GM18868 (cell line): ENCODE data around the gene SFT2D3.

Experiments used
- ATAC-seq: cut with Tn5 transposase; IDR thresholded peaks from one replicate; pipeline ENCODE4 v1.9.1; 2021; ENCODE audit warnings: mild to moderate bottlenecking, moderate library complexity; ENCODE audit not compliant: unreplicated experiment

SFT2D3 gene, protein sequence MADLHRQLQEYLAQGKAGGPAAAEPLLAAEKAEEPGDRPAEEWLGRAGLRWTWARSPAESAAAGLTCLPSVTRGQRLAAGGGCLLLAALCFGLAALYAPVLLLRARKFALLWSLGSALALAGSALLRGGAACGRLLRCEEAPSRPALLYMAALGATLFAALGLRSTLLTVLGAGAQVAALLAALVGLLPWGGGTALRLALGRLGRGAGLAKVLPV

DNA sequence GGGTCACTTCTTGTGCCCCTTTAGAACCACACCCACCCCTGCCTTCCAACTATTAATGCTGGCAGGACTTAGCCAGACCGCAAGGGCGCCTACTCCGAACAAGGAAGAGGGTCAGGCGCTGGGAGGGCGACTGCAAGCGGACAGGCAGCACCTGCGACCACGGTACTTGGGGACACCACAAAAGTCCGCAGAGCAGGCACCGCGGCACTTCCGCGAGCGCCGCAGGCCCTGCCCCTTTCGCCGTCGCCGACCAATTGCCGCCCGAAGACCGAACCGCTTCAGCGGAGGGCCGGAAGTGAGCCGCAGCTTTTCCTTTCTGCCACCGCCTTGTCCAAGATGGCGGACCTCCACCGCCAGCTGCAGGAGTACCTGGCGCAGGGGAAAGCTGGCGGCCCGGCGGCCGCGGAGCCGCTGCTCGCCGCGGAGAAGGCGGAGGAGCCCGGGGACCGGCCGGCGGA, at the start of gene SFT2D3:
SFT2D3 (plus strand) TSS at position 305 of the 458 bp plus-strand sequence; CDS start at position 337, 32 bp downstream.
- peak; percentile 75 for ATAC-seq

DNA sequence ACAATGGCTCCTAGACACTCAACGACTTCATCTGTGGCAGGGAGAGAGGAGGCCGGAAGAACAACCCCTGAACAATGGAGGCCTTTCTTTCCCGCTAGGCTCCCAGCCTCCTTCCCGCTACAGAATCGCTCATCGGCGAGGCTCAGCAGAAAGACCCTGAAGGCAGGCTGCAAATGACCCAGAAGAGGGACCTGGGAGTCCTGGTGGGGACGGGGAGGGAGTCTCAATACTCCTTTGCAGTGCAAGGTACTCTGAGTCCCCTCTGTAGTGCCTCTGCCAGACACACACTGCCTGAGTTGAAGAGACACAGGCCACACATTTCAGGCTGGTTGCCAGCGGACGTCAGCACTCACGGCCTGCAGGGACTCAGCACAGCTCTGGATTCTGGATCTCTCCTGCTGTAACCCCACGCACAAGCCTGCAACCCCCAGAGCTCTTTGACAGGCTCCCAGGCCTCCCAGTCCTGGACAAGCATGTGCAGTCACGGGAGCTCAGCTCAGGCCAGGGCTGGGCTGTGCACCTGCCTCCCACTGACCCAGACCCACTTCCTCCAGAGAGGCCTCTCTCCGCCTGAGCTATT, 49.2 kb upstream of the SFT2D3 start:
- ATAC-seq = no peak

DNA sequence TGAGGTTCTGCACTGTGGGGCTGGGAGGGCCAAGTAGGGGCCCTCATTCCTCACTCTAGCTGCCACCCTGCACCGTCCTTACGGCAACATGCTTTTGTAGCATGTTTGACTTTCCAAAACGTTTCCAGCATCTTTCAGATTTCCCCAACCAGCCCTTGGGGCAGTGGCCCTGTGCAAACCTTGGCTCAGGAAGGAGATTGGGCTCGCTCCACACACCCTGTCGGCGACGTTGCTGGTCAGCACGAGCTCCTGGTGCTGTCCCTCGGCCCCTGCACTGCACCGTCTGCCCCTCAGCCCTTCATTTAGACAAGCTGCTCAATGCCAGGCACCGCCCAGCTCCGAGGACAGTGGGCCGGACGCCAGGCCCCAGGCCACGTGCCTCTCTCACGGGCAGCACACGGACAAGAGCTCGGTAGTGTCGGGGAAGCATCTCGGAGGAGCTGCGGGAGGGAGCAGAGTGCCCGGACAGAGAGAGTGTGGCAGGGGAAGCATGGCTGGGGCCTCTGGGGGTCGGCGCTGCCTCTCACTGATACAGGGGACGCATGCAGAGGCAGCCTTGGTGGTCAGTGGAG, 48.4 kb upstream of the SFT2D3 start:
- no peak for ATAC-seq

DNA sequence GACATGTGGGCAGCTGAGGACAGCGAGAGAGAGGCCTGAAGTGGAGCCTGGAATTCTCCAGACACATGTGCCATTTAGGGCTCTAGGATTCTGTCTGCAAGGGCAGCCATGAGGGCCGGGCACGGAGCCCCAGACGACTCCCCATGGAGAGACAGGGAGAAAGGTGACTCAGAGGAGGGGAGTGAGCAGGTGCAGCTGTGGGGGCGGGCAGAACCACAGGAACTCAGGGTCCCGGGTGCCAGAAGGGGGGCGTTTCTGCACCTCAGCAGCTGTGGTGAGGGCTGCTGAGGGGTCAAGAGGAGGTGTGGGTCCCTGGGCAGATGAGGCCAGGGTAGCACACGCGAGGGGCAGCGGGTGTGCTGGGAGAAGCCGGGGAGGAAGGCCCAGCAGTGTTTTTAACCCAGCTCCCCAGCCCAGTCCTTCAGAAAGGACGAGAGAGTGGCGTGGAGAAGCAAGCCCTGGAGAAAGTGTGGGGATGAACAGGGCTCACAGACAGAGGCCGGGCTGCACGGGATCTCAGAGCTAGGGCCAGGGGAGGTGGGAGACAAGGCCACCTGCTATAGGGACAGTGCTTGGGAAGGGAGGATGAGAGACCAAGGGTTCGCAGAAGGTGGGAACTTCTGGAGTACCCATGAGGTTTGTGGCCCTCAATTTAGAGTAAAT, 47.7 kb upstream of the SFT2D3 start:
- ATAC-seq = no peak

DNA sequence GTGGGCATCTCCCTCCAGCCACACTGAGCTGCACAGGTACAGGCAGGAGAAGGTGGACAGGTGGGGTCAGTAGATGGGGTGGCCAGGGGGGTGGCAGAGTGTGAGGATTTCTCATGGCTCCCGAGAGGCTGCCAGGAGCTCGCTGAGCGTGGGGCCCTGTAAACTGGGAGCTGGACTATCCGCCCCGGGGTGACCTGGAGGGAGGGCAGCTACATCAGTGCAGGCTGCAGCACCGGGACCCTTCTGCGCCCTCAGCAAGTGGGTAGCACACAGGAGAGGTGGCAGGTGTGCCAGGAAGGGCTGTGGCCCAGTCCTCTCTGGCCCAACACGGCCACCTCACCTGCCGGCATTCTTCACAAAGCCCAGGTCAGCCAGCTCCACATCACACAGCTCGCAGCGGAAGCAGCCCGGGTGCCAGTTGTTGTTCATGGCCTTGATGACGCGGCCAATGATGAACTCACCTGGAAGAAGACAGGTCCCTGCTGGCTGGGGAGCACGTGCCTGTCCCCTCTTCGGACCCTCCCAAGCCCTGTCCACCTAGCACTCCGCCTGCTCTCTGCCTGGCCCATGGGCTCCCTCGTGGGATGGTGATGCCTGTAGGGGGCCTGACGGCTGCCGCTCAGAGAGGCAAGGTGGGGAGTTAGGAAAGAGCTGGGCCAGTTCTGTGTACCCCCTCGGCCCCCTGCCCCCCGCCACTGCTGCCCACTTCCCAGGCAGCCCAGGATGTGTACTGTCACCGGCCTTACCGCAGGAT, 47.0 kb upstream of the SFT2D3 start:
- ATAC-seq = no peak

DNA sequence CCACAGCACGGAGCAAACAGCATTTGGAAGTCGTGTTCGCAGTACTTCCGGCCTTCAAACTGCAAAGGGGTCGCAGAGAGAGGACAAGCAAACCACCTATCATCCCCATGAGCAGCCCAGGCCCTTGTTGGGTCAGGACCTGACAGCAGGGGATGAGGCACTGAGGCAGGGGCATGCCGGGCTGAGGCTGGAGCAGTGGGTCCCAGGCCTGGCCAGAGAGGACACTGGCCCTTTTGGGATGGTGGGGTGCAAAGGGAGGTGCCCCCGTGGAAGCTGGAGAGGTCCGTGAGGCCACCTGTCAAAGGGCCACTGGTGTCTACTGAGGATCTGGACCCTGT, 46.5 kb upstream of the SFT2D3 start:
- no peak for ATAC-seq

DNA sequence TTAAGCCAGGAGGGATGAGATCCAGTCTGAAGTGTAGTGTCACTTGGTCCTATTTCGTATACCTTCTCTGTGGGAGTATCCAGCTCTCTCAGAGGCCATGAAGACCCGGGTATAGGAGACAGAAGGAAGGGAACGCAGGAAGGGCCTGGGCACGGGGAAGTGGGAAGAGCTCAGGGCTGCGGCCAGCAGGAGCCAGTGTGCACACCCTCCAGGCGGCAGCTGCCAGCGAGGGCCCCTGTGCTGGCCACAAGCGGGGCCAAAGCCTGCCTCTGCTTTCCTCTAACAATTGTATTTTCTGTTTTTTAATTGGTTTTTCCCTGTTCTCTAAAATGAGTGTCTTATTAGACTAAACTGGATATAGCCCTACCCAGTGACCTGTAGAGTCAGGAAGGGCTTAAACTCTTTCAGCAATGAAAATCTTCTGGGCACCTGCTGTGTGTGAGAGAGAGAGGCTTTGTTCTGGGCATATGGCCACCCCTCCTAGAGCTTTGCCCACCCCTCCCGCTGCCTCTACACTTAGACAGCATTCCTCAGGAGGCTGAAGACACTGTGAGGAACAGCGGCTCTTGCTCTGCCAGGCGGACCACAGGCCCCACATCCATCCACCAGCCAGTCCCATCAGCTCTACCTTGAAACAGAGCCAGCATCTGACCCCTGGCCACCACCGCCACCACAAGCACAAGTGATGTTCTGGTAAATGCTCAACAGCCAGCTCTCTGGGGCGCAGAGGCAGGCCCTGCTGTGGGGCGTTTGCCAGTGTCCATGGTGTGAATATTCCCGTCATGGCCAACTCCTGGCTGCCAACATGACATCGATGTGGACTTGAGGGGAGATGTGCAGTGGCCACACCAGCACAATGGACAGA, 45.9 kb upstream of the SFT2D3 start:
- ATAC-seq = no peak

DNA sequence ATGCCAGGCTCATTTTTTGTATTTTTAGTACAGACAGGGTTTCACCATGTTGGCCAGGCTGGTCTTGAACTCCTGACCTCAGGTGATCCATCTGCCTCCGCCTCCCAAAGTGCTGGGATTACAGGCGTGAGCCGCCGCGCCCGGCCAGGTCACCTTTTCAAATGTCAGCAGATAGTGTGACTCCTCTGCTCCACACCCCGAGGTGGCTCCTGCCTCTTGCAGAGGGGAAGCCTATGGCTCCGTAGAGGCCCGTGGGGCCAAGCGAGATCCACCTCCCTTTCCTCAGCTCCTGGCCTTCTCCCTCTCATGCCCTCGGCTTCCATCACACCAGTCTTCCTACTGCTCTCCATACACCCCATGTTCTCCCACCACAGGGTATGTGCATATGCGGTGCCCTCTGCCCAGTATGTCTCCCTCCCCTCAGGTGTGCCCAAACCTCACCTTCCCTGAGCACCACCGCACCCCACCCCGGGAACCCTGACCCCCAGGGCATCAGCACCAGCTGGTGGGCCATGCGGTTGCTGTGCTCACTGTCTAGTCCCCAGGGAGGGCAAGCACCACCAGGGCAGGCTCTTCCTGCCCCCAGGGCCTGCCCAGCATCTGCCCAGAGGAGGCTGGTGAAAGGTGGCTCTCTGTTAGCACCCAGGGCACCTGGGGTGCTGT, 44.6 kb upstream of the SFT2D3 start:
- ATAC-seq = no peak

DNA sequence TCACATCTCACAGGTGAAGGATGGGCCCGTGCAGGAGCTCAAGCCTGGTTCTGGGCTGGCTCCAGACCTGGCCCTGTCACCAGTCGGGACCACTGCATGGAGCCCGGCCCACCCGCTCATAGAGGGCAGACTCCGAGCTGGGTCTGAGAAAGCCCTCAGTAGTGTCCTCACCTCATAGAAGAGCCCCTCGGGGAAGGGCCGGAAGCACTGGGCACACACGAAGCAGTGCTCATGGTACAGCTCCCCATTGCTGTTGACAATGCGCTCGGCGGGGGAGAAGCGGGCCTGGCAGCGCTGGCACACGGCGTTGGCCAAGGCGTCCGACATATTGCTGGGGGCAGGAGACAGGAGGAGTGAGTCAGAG, 44.1 kb upstream of the SFT2D3 start:
- ATAC-seq = no peak

DNA sequence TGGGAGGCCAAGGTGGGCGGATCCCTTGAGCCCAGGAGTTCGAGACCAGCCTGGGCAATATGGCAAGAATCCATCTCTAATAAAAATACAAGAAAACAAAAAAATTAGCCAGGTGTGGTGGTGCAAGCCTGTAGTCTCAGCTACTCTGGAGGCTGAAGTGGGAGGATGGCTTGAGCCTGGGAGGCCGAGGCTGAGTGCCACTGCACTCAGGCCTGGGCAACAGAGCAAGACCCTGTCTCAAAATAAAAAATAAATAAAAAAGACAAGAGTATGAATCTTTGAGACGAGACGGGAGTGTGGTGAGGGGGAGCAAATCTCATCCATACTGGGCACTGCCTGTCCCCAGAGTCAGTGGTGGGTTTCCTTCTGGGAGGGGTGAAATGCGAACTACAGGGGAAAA, 43.2 kb upstream of the SFT2D3 start:
- ATAC-seq = no peak

DNA sequence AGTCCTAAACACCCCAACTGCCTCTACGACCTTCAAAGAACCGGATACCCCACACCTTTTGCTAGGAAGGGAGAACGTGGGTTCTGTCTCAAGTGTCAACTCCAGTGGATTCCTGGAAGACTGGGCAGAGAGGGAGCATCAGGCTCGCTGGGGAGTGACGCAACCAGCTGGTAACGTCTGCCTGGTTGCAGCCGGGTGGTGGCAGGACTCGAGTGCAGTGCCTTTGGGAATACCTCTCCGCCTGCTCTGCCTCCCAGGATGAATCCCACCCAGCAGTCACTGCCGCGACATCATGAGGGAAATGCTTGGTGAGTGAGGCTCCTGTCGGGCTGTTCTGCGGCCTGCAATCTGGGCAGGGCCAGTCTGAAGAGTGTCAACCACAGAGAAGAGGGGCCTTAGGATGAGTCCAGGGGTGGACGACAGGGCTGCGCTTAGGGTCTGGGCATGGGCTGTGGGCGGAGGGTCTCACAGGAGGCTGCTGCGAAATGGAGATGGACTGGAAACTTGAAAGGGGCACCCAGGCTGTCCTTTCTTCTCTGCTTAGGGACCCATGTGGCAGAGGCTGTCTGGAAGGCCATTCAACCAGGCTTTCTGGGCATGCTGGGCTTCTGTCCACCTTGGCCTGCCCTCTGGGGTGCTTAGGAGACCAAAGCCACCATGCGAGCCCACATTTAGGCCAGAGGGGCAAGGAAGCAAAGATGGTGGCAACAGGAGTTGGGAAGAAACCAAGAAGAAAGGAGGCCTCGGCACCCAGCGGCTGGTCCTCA, 42.5 kb upstream of the SFT2D3 start:
- ATAC-seq = no peak

DNA sequence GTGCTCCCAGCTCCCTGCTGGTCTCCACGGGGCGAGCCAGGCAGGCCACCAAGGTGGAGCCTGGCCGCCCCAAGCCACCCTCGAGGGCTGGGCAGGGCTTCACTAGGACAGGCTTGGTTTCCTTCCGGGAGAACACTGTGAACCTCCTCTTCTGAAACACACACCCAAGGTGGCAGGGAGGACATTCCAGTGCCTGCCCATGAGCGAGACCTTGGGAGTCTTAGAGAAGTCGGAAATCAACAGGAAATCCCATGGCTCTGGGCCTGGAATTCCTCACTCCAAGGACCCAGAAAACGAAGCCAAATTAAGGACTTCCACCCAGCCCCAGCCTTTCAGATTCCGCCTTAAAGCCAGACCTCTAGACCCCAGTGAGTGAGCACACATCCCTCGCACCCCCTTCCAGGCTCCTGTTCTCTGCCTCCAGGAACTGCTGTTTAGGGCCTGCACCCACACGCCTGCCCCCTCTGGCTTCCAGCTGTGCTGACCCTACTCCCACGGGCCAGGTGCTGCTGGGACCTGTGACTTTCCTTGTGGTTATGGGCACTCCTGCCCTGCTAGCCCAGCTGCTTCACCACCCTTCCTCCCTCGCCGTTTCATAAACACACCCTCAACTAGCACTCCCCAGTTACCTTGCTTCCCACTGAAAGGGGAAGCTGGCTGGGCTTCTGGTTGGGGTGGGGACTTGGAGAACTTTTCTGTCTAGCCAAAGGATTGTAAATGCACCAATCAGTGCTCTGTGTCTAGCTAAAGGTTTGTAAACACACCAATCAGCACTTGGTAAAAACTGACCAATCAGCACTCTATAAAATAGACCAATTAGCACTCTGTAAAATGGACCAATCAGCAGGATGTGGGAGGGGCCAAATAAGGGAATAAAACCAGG, 41.6 kb upstream of the SFT2D3 start:
- ATAC-seq = no peak

DNA sequence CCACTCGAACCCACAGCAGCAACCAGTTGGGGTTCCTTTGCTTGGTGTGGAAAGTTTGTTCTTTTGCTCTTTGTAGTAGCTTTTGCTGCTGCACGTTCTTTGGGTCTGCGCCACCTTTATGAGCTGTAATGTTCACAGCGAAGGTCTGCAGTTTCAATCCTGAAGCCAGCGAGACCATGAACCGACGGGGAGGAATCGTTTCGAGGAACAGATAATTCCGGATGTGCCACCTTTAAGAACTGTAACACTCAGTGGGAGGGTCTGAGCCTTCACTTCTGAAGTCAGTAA, 41.1 kb upstream of the SFT2D3 start:
- no peak for ATAC-seq

DNA sequence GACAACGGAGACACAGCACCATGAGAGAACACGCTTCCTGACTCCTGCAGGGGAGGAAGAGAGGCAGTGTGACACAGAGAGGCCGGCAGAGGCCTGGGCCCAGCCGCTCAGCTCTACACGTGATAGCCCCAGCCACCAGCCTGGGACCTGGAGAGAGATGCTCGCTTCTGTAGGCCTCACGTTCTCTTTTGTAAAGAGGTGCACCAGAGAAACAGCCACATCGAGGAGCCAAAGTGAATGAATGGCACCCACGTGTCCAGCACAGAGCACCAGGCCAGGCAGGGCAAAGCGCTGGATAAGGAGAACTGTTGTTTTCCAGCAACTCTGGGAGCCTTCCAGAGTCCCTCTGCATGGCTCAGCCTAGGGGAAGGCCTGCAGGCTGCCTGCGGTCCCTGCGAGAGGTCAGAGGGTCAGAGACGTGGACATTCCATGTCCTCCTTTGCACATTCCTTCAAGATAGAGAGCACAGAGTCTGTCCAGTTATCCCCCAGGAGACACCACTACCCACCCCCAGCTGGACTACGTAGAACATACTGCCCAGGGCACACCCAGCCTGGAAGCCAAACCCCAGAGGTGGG, 40.1 kb upstream of the SFT2D3 start:
- ATAC-seq = no peak

DNA sequence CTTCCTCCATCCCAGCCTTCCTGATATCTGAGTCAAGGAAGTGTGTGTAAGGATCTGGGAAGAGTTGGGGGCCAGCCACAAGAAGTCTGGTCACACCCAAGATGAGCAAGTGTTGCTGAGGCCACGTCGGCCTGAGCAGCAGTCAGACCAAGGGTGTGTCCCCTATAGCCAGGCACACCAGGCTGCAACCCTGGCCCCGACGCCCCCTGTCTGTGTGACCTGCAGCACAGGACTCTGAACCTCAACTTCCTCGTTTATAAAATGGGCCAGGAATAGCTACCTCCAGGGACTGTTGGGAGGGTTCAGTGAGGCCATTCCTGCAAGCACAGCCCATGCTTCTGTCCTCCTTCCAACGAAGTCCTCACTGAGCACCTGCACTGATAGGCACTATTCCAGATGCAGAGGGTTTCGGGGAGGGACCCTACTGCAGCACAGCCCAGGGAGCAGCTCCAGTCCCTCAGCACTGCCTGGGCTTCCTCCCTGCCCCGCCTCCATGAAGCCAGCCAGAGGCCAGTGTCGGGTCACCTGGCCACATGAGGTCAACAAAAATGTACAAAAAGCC, 39.3 kb upstream of the SFT2D3 start:
- ATAC-seq = no peak

DNA sequence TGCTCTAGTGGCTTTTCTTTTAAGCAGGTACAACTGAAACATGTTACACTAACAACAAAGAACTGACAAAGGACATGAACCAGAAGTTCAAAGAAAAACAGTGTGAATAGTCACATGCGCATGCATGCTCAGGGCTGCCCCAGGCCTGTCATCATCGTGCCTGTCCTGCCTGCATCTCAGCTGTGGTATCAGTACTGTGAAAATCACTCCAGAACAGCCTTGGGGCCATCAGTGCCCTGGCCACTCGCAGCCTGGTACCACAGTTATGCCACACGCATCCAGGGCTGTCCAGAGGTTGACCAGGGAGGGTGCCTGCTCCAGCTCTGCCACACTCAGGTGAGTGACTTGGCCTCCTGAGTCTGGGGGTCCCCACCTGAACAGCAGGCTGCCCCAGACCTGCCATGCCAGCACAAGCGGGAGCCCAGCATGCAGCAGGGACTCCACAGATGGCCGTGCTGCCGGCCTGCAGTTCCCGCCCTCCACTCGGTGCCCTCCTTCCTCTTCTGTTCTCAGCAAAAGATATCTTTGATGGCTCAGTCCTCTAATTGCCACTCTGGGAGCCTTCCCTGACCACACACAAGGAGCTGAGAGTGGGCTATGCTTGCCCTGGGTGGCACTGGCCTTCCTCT, 38.2 kb upstream of the SFT2D3 start:
- no peak for ATAC-seq

DNA sequence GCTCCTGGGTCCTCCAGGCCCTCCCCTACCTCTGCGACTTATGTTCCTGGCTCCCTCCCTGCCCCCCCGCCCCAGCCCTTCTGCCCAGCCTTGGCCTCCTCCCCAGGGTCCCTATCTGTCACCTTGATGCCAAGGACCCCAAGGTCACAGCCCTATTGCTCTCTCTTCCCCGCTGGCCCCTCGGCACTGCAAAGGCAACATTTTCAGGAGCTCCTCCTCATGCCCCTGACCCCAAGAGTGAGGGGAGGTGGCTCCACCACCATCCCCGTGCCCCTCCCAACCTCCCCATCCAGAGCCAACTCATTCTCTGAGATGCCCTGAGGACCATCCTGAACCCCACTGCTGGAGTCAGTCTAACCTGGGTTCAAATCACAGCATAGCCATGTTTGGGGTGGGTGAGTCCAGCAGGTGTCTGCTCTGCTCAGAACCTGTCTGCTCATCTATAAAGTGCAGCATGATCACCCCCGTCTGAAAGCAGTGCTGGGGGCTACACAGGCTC, 37.7 kb upstream of the SFT2D3 start:
- ATAC-seq = no peak
